Measurements from ENCODE around the gene CLDN18.
A peak's percentile ranks its signal among the peaks of the same experiment; 100 is the strongest.

The CLDN18 gene

DNA sequence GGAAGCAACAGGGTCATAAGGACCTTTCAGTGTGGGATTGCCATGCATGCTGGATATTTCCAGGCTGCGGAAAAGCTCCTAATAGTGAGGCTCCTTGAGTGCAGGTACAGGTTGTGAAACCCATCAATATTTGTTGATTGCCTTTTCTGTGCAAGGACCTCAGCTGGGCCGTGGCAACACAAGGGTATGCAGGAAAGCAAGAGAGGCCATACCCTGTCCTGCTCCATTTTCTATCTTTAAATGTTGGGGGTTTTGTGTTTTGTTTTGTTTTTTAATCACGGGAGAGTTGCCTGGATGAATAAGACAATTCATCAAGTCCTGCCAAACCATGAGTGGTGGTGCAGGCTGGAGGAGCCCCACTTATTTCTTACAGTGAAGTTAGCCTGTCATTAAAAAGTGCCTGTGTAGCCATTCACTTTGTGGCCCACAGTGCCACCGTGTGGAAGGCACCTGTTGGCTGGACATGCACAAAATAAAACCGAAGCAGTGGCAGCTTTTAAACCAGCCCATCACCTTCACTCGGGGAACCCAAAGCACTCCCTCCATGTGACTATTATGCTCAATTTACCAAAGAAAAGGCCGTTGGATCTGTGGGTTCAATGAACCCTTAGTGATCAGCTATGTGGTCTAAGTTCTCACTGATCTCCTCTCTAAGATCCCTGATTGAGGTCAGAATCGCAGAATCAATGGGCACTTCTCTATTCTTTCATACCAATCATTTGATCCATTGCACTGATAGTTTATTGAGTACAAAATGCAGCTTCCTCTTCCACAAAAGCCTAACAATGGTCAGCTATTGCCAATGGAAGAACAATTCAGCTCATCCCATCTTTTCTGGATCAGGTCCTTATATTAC, 42.2 kb downstream of the CLDN18 start:
- TF ChIP-seq SPI1 (IDR thresholded peaks at IDR 0.05; ENCODE audit: low read depth, low read length), result 0 out of 2 replicates have a peak, but pooled peaks have one; percentile 5
- TF ChIP-seq POU2F2 (IDR thresholded peaks at IDR 0.05; ENCODE audit: low read depth, low read length), result no peak
- FAIRE-seq, result peak; percentile 68
- no peak for DNase-seq (ENCODE audit: insufficient read length, low spot score)

DNA sequence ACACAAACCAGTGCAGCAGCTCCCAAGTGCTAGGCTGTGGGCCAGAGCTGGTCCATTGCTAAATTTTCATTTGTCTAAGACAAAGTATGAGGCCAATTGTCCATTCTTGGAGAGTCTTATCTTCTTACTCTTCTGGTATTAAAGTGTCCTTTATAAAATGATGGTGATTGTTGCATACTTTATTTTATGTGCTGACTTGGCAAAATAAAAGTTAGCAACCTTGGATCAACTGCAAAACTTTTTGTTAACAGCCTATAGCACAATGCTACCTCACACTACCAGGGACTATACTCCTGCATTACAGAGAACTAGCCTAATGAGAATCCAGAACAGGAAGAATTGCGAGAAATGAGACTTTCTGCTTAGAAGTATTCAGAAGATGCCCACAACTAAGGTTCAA, 44.1 kb downstream of the CLDN18 start:
- DNase-seq (ENCODE audit: insufficient read length, low spot score) (no peak), FAIRE-seq (no peak)
- TF ChIP-seq PAX5 (IDR thresholded peaks at IDR 0.05; ENCODE audit: insufficient read depth, low read length, severe bottlenecking), result no peak
- no peak for TF ChIP-seq POLR2AphosphoS5 (IDR thresholded peaks at IDR 0.05; ENCODE audit: low read depth, low read length)
- TF ChIP-seq TAF1 (IDR thresholded peaks at IDR 0.05; ENCODE audit: low read depth, low read length), result no peak
- no peak for TF ChIP-seq POLR2A (IDR thresholded peaks at IDR 0.05; ENCODE audit: low read depth, low read length)
- TF ChIP-seq POU2F2 (IDR thresholded peaks at IDR 0.05; ENCODE audit: low read depth, low read length), result no peak
- no peak for TF ChIP-seq SPI1 (IDR thresholded peaks at IDR 0.05; ENCODE audit: low read depth, low read length)

DNA sequence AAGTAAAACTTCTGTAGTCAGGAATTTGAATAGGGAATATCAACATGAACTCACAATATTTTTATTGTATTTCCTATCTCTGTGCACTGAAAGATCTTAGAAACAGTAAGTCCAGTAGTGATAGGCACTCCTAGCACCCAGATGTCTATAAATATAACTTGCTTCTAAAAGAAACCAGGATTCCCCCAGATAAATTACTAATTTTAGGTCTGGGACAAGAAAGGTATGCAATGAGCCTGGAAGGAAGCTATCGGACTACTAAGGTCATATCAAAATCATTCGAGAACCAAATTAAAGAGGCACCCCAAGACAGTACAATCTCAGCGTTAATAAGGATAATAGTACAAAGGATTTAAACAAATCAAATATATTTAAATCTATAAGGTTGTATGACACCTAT, 47.4 kb downstream of the CLDN18 start:
- FAIRE-seq (no peak), DNase-seq (ENCODE audit: insufficient read length, low spot score) (no peak)
- TF ChIP-seq POU2F2 (IDR thresholded peaks at IDR 0.05; ENCODE audit: low read depth, low read length), result no peak
- TF ChIP-seq POLR2A (IDR thresholded peaks at IDR 0.05; ENCODE audit: low read depth, low read length), result no peak
- no peak for TF ChIP-seq POLR2AphosphoS5 (IDR thresholded peaks at IDR 0.05; ENCODE audit: low read depth, low read length)
- TF ChIP-seq SPI1 (IDR thresholded peaks at IDR 0.05; ENCODE audit: low read depth, low read length), result no peak
- no peak for TF ChIP-seq PAX5 (IDR thresholded peaks at IDR 0.05; ENCODE audit: insufficient read depth, low read length, severe bottlenecking)
- no peak for TF ChIP-seq TAF1 (IDR thresholded peaks at IDR 0.05; ENCODE audit: low read depth, low read length)

DNA sequence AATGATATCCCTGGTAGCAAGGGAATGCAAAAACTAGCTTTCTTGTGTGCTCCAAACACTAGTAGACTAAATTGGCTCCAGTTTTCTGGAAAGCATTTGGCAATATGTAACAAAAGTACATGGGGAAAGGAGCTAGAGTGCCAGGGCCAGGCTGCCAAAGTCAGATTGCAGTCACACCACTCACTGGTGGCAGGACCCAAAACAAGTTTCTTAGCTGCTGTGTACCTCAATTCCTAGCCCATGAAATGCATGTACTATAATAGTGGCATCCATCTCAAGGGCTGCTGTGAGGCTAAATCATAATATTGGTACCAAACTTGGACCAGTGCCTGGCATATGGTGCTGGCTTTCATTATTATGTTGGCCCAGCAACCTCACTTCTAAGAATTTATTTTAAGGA, 49.3 kb downstream of the CLDN18 start:
- no peak for DNase-seq (ENCODE audit: insufficient read length, low spot score)
- no peak for FAIRE-seq
- TF ChIP-seq POU2F2 (IDR thresholded peaks at IDR 0.05; ENCODE audit: low read depth, low read length) (no peak), SPI1 (IDR thresholded peaks at IDR 0.05; ENCODE audit: low read depth, low read length) (no peak), PAX5 (IDR thresholded peaks at IDR 0.05; ENCODE audit: insufficient read depth, low read length, severe bottlenecking) (no peak), POLR2A (IDR thresholded peaks at IDR 0.05; ENCODE audit: low read depth, low read length) (no peak), TAF1 (IDR thresholded peaks at IDR 0.05; ENCODE audit: low read depth, low read length) (no peak), POLR2AphosphoS5 (IDR thresholded peaks at IDR 0.05; ENCODE audit: low read depth, low read length) (no peak)

DNA sequence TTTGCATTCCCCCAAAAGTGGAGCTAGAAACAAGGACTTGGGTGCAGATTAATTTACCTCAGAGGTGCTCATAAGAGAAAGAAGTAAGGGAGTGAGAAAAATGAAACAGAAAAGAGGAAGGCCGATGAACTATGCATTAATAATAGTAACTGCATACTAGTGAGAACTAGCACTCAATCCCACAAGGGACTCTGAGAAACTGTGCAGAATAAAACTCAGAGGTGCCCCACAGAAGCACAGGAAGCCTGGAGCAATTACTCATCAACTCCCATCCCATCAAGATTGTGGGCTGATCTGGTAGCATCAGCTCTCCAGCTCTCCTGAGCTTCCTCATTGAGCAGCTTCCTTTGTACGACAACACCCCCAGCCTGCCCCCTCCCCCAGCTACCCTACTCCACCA, 50.8 kb downstream of the CLDN18 start:
- peak; percentile 13 for FAIRE-seq
- DNase-seq (ENCODE audit: insufficient read length, low spot score), result no peak
- TF ChIP-seq POLR2AphosphoS5 (IDR thresholded peaks at IDR 0.05; ENCODE audit: low read depth, low read length) (no peak), SPI1 (IDR thresholded peaks at IDR 0.05; ENCODE audit: low read depth, low read length) (peak; percentile 75)

DNA sequence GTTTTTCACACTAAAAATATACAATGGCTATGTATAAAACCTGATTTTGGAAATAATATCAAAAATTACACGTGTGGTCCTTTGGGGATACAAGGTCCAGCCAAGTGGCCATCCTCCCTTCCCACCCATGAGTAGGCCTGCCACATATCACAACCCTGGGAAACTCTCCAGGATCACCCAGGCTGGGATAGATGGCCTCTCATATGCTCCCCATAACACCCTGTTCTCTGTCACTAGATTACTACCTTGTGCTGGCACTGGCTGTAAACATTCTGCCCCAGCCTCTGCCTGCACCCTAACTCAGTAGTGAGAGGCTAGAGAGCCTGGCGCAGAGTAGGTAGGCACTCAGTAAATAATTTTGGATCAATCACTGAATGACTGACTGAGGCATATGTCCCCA, 52.1 kb downstream of the CLDN18 start:
- DNase-seq (ENCODE audit: insufficient read length, low spot score) (no peak), FAIRE-seq (no peak)
- TF ChIP-seq PAX5 (IDR thresholded peaks at IDR 0.05; ENCODE audit: insufficient read depth, low read length, severe bottlenecking), result no peak
- no peak for TF ChIP-seq TAF1 (IDR thresholded peaks at IDR 0.05; ENCODE audit: low read depth, low read length)
- no peak for TF ChIP-seq POLR2AphosphoS5 (IDR thresholded peaks at IDR 0.05; ENCODE audit: low read depth, low read length)
- TF ChIP-seq SPI1 (IDR thresholded peaks at IDR 0.05; ENCODE audit: low read depth, low read length), result no peak
- TF ChIP-seq POU2F2 (IDR thresholded peaks at IDR 0.05; ENCODE audit: low read depth, low read length), result no peak
- no peak for TF ChIP-seq POLR2A (IDR thresholded peaks at IDR 0.05; ENCODE audit: low read depth, low read length)

DNA sequence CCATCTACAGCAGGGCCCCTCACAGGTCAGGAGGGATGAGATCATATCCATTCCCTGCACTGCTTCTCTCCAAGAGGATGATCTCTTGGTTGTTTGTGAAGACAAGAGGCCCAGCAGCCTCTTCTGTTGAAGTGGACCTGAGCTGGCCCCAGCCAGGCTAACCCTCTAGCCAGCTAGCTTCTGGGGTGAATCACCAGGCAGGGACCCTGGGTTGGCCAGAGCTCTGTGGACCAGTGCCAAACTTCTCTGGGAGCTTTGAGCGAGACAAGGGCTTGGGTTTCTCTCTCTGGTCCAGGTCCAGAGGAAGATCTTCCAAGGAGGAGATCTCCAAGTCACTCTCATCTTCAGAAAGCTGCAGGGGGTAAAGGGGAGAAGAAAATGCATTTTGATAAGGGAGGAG, 52.7 kb downstream of the CLDN18 start:
- FAIRE-seq (no peak), DNase-seq (ENCODE audit: insufficient read length, low spot score) (no peak)
- no peak for TF ChIP-seq POU2F2 (IDR thresholded peaks at IDR 0.05; ENCODE audit: low read depth, low read length)
- TF ChIP-seq POLR2AphosphoS5 (IDR thresholded peaks at IDR 0.05; ENCODE audit: low read depth, low read length), result no peak
- no peak for TF ChIP-seq PAX5 (IDR thresholded peaks at IDR 0.05; ENCODE audit: insufficient read depth, low read length, severe bottlenecking)
- TF ChIP-seq TAF1 (IDR thresholded peaks at IDR 0.05; ENCODE audit: low read depth, low read length), result no peak
- TF ChIP-seq POLR2A (IDR thresholded peaks at IDR 0.05; ENCODE audit: low read depth, low read length), result no peak
- no peak for TF ChIP-seq SPI1 (IDR thresholded peaks at IDR 0.05; ENCODE audit: low read depth, low read length)

DNA sequence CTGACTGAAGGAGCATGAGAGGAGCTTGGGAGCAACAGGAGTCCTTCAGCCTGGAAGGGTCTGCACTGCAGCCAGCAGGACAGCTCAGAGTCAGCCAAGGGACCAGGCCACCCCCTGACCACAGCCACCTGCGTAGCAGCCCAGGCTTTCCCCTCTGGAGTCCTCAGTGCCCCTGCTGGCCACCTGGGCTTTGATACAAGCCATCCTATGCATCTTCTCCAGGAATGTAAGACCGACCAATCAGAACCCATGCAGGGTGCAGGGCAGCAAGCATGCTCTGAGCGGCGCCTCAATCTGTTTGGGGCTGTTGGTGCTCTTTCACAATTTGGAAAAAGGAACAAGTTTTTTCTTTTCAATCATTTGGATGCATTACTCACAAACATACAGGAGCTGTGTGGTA, 53.5 kb downstream of the CLDN18 start:
- FAIRE-seq, result no peak
- no peak for TF ChIP-seq SPI1 (IDR thresholded peaks at IDR 0.05; ENCODE audit: low read depth, low read length)
- TF ChIP-seq TAF1 (IDR thresholded peaks at IDR 0.05; ENCODE audit: low read depth, low read length), result no peak
- no peak for TF ChIP-seq POLR2A (IDR thresholded peaks at IDR 0.05; ENCODE audit: low read depth, low read length)
- TF ChIP-seq POU2F2 (IDR thresholded peaks at IDR 0.05; ENCODE audit: low read depth, low read length), result no peak
- no peak for TF ChIP-seq POLR2AphosphoS5 (IDR thresholded peaks at IDR 0.05; ENCODE audit: low read depth, low read length)
- no peak for TF ChIP-seq PAX5 (IDR thresholded peaks at IDR 0.05; ENCODE audit: insufficient read depth, low read length, severe bottlenecking)
- no peak for DNase-seq (ENCODE audit: insufficient read length, low spot score)

DNA sequence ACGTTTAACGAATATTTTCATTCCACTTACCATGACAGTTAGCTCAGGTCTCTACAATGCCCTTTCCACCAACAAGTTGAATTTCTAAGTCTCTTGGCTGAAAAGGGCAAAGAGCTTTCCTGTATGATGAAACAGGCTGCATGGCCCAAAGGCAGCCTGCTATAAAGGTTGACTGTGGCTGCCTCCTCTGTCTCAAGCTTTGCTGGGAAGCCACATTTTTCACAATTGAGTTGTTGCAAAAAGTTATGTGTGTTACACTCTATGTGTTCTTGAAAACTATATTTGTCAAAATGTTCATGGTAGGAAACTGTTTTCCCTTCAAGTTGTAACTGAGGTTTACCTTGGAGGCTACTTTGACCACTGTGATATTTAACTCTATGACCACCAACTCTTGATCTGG, 56.0 kb downstream of the CLDN18 start:
- DNase-seq (ENCODE audit: insufficient read length, low spot score) (no peak), FAIRE-seq (no peak)
- TF ChIP-seq POLR2AphosphoS5 (IDR thresholded peaks at IDR 0.05; ENCODE audit: low read depth, low read length) (no peak), TAF1 (IDR thresholded peaks at IDR 0.05; ENCODE audit: low read depth, low read length) (no peak), PAX5 (IDR thresholded peaks at IDR 0.05; ENCODE audit: insufficient read depth, low read length, severe bottlenecking) (no peak), SPI1 (IDR thresholded peaks at IDR 0.05; ENCODE audit: low read depth, low read length) (no peak), POLR2A (IDR thresholded peaks at IDR 0.05; ENCODE audit: low read depth, low read length) (no peak), POU2F2 (IDR thresholded peaks at IDR 0.05; ENCODE audit: low read depth, low read length) (no peak)

DNA sequence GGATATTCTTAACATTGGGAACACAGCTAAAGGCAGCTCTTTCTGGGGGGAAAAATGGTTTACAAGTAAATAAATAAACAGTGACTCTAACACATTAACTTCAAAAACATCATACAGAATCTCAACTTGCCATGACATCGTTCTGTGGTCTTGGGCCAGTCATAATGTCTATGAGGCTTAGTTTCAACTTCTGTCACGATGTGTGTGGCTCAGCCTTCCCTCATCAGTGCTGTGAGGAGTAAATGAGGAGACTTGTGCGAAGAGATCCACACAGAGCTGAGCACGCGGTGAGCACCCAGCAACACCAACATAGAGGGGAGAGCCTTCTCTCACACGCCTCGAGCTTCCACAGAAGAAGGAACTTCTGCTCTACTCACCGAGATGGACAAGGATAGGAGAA, 56.4 kb downstream of the CLDN18 start:
- TF ChIP-seq POLR2A (IDR thresholded peaks at IDR 0.05; ENCODE audit: low read depth, low read length), result no peak
- no peak for TF ChIP-seq PAX5 (IDR thresholded peaks at IDR 0.05; ENCODE audit: insufficient read depth, low read length, severe bottlenecking)
- TF ChIP-seq TAF1 (IDR thresholded peaks at IDR 0.05; ENCODE audit: low read depth, low read length), result no peak
- no peak for TF ChIP-seq POLR2AphosphoS5 (IDR thresholded peaks at IDR 0.05; ENCODE audit: low read depth, low read length)
- no peak for TF ChIP-seq SPI1 (IDR thresholded peaks at IDR 0.05; ENCODE audit: low read depth, low read length)
- TF ChIP-seq POU2F2 (IDR thresholded peaks at IDR 0.05; ENCODE audit: low read depth, low read length), result no peak
- DNase-seq (ENCODE audit: insufficient read length, low spot score), result no peak

More for the DNA sequence above, 56.4 kb downstream of the CLDN18 start:
- no peak for FAIRE-seq

Measured in GM12891 (cell line).